HCT116 (cell line): ENCODE results near the gene PIM1. TPM values are rescaled to one million over a fixed set of nuclear protein-coding genes. Genes with fewer than 3 reads are reported as not detected.
A peak's percentile ranks its signal among the peaks of the same experiment; 100 is the strongest.

Experiments used
- ATAC-seq: fragments of 200-7000 bp; cut with Tn5 transposase; 2 replicates; pipeline ENCODE4 v1.9.1; 2020; ENCODE audit warnings: mild to moderate bottlenecking, moderate library complexity
- BruUV-seq: library from RNA; stranded (reverse); fragments of 400-500 nt; replicated peaks from 2 replicates; lab custom pipeline; 2021; lab: Mats Ljungman, UMichigan
- CTCF ChIA-PET: fragments of 300-600 bp; sonication (Branson Sonifier 250); formaldehyde crosslinking; loops from one replicate; lab custom pipeline; 2021; ENCODE audit warnings: antibody characterized with exemption; lab: Charles Lee
- POLR2A ChIA-PET: fragments of 300-600, 350-600 bp; sonication (Branson Sonifier 250); formaldehyde crosslinking; loops from one replicate; lab custom pipeline; 2021; ENCODE audit warnings: antibody characterized with exemption; lab: Charles Lee
- RAD21 ChIA-PET, 2 experiments: fragments of 300-600 bp; sonication (Branson Sonifier 250); formaldehyde crosslinking; loops; one replicate each; lab custom pipeline; 2023; ENCODE audit warnings: low total read pairs in 2 of 2; ENCODE audit not compliant: uncharacterized antibody in 2 of 2, unreplicated experiment in 2 of 2, low non-redundant PET in 1 of 2; lab: Charles Lee
- DNase-seq: peaks from one replicate; pipeline ENCODE4 v3.0.0-alpha.2; 2010; ENCODE audit warnings: low read depth, low spot score
- H2AFZ ChIP-seq: fragments of 200-600 bp; shearing (Covaris generic), sonication (generic); 2 replicates; pipeline ENCODE4 v1.6.1; 2017; ENCODE audit warnings: low read depth, mixed run types, mixed read lengths, antibody characterized with exemption, low read length; ENCODE audit not compliant: poor library complexity, severe bottlenecking
- H3K27ac ChIP-seq: 2 replicates; pipeline ENCODE4 v1.5.1; 2012; ENCODE audit warnings: low read depth, low read length
- H3K27me3 ChIP-seq: fragments of 200-600 bp; sonication (generic); 2 replicates; pipeline ENCODE4 v1.6.1; 2016; ENCODE audit warnings: mixed run types, low read length, mixed read lengths; ENCODE audit not compliant: insufficient read depth
- H3K36me3 ChIP-seq, 2 experiments: fragments of 200-500 bp in 1 of 2; fragments of 200-600 bp in 1 of 2; sonication (Bioruptor generic) in 1 of 2; sonication (generic) in 1 of 2; 2 replicates each; pipeline versions ENCODE4 v1.5.1 to v1.6.1; 2014 to 2016; ENCODE audit warnings: low read length in 2 of 2, inconsistent platforms in 1 of 2, mixed read lengths in 1 of 2, mixed run types in 1 of 2; ENCODE audit not compliant: insufficient read depth in 2 of 2, control insufficient read depth in 1 of 2
- H3K4me1 ChIP-seq, 2 experiments: fragments of 200-600 bp in 1 of 2; sonication (generic) in 1 of 2; 2 replicates each; pipeline versions ENCODE4 v1.5.1 to v1.6.1; 2012 to 2017; ENCODE audit warnings: low read length in 2 of 2, inconsistent platforms in 1 of 2, mild to moderate bottlenecking in 1 of 2, mixed read lengths in 1 of 2, mixed run types in 1 of 2, moderate library complexity in 1 of 2; ENCODE audit not compliant: insufficient read depth in 2 of 2, control insufficient read depth in 1 of 2
- H3K4me2 ChIP-seq: fragments of 200-600 bp; sonication (generic); 2 replicates; pipeline ENCODE4 v1.6.1; 2017; ENCODE audit warnings: mixed run types, low read length, mixed read lengths
- H3K4me3 ChIP-seq, 2 experiments: fragments of 200-600 bp in 1 of 2; sonication (generic) in 1 of 2; replicated peaks in 1 of 2; 2 replicates each; pipeline ENCODE4 v1.5.1; 2011 to 2016; ENCODE audit warnings: low read length in 2 of 2, control low read depth in 1 of 2, low read depth in 1 of 2, mild to moderate bottlenecking in 1 of 2, mixed read lengths in 1 of 2, mixed run types in 1 of 2
- H3K79me2 ChIP-seq: fragments of 200-600 bp; sonication (generic); 2 replicates; pipeline ENCODE4 v1.6.1; 2017; ENCODE audit warnings: mild to moderate bottlenecking, mixed run types, low read length, moderate library complexity, mixed read lengths; ENCODE audit not compliant: insufficient read depth
- H3K9ac ChIP-seq: fragments of 200-600 bp; sonication (generic); 2 replicates; pipeline ENCODE4 v1.6.1; 2016; ENCODE audit warnings: low read length, mixed read lengths
- H3K9me2 ChIP-seq: fragments of 200-600 bp; sonication (generic), shearing (Covaris generic); 2 replicates; pipeline ENCODE4 v1.6.1; 2017; ENCODE audit warnings: mixed run types, mild to moderate bottlenecking, moderate library complexity; ENCODE audit not compliant: insufficient read depth
- H3K9me3 ChIP-seq, 2 experiments: fragments of 200-500 bp in 1 of 2; fragments of 200-600 bp in 1 of 2; sonication (Bioruptor generic) in 1 of 2; sonication (generic) in 1 of 2; 2 replicates each; pipeline ENCODE4 v1.6.1; 2014 to 2017; ENCODE audit warnings: low read length in 2 of 2, mixed read lengths in 2 of 2, inconsistent platforms in 1 of 2, low read depth in 1 of 2, mild to moderate bottlenecking in 1 of 2, mixed run types in 1 of 2, moderate library complexity in 1 of 2; ENCODE audit not compliant: control insufficient read depth in 1 of 2, insufficient read depth in 1 of 2
- H4K20me1 ChIP-seq: fragments of 200-600 bp; sonication (generic), shearing (Covaris generic); 2 replicates; pipeline ENCODE4 v1.6.1; 2017; ENCODE audit warnings: mixed run types, mild to moderate bottlenecking, moderate library complexity; ENCODE audit not compliant: insufficient read depth
- CBX3 ChIP-seq: IDR thresholded peaks from 2 replicates; pipeline ENCODE4 v1.6.1; 2012; ENCODE audit warnings: low read depth
- CEBPB ChIP-seq: IDR thresholded peaks from 2 replicates; pipeline ENCODE4 v1.6.1; 2012; ENCODE audit warnings: low read depth
- CTCF ChIP-seq, 3 experiments: fragments of 200-600 bp in 1 of 3; sonication (generic) in 1 of 3; IDR thresholded peaks in 2 of 3; conservative IDR thresholded peaks in 1 of 3; 2 replicates each; pipeline ENCODE4 v1.5.1; 2012 to 2017; ENCODE audit warnings: low read depth in 2 of 3, low read length in 2 of 3, antibody characterized with exemption in 1 of 3, borderline replicate concordance in 1 of 3, control low read depth in 1 of 3, mild to moderate bottlenecking in 1 of 3, mixed read lengths in 1 of 3, mixed run types in 1 of 3, moderate library complexity in 1 of 3; ENCODE audit not compliant: insufficient read depth in 1 of 3
- ELF1 ChIP-seq: IDR thresholded peaks from 2 replicates; pipeline ENCODE4 v1.6.1; 2012; ENCODE audit warnings: low read depth, borderline replicate concordance
- EZH2 ChIP-seq: fragments of 200-600 bp; sonication (generic); IDR thresholded peaks from 2 replicates; pipeline ENCODE4 v1.6.1; 2017; ENCODE audit warnings: antibody characterized with exemption, mixed run types
- EZH2phosphoT487 ChIP-seq: fragments of 200-600 bp; IDR thresholded peaks from 2 replicates; pipeline ENCODE4 v1.6.1; 2018; ENCODE audit warnings: antibody characterized with exemption, borderline replicate concordance
- FOSL1 ChIP-seq: IDR thresholded peaks from 2 replicates; pipeline ENCODE4 v1.6.1; 2012; ENCODE audit warnings: low read depth
- JUND ChIP-seq: IDR thresholded peaks from 2 replicates; pipeline ENCODE4 v1.6.1; 2012
- POLR2A ChIP-seq: IDR thresholded peaks from 2 replicates; pipeline ENCODE4 v1.7.0; 2011; ENCODE audit warnings: borderline replicate concordance; ENCODE audit not compliant: insufficient read depth, insufficient read length; ENCODE audit errors: extremely low read depth
- RAD21 ChIP-seq: IDR thresholded peaks from 2 replicates; pipeline ENCODE4 v1.6.1; 2012; ENCODE audit warnings: low read depth, mild to moderate bottlenecking
- SP1 ChIP-seq: IDR thresholded peaks from 2 replicates; pipeline ENCODE4 v1.6.1; 2012; ENCODE audit warnings: low read depth
- SRF ChIP-seq: IDR thresholded peaks from 2 replicates; pipeline ENCODE4 v1.6.1; 2012; ENCODE audit warnings: low read depth
- ZBTB33 ChIP-seq: IDR thresholded peaks from 2 replicates; pipeline ENCODE4 v1.6.1; 2011; ENCODE audit warnings: mild to moderate bottlenecking, low read length, moderate library complexity; ENCODE audit not compliant: insufficient replicate concordance; ENCODE audit errors: extremely low read depth
- ZFX ChIP-seq: fragments of 450-650 bp; IDR thresholded peaks from 2 replicates; pipeline ENCODE4 v1.6.1; 2017
- ZNF274 ChIP-seq: fragments of 200-500 bp; sonication (Bioruptor generic); IDR thresholded peaks from 2 replicates; pipeline ENCODE4 v1.6.1; 2014; ENCODE audit warnings: mild to moderate bottlenecking, low read depth, low read length, inconsistent platforms
- intact Hi-C: fragments of 100-400 bp; cut with micrococcal nuclease; formaldehyde crosslinking; loops from 2 replicates; pipeline ENCODE4 v1.10.0; 2022
- total RNA-seq: library from RNA; stranded (reverse); gene quantifications from one replicate; pipeline ENCODE4 v1.2.1, GENCODE V29; 2021; ENCODE audit not compliant: unreplicated experiment
- TF ChIP-seq, protein P1 (sequence below): IDR thresholded peaks from 2 replicates; pipeline ENCODE4 v1.6.1; 2012
- TF ChIP-seq, protein P2 (sequence below): IDR thresholded peaks from 2 replicates; pipeline ENCODE4 v1.6.1; 2012
- TF ChIP-seq, protein P3 (sequence below): IDR thresholded peaks from 2 replicates; pipeline ENCODE4 v1.6.1; 2012; ENCODE audit warnings: low read depth

The PIM1 gene
- total RNA-seq, 1 experiment from 2014 or later, result 26.2 TPM

DNA sequence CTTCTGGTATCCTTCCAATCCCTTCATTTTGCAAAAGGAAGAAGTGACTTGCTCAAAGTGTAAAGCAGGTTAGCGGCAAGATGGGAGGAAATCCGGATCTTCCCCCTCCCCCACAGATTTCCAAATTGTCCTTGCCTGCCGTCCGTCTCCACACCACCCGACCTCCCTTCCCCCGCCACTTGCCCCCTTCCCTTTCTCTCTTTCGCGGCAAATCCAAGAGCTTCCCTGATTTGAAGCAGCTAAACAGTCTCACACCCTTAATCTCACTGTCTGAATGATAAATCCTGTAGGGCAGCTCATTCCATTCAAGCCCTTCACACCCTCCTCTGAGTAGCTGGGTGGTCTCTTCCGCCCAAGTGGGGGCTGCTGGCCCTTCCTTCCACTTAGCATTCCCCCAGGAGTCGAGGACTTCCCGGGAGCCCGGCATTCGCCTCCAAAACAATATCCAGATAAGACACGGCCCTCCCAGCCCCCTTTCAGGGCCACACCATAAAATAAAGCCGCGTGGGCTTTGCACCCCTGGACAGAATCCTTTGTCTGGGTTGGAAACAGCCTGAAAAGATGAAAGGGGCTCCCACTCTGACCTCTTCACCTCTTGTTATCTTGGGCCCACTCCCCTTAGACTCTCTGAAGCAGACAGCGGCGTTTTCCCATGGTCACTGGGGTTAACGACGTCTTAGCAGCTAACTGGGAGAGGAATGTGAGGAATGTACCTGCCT lies 44.0 kb upstream of the PIM1 start:
- peak overlapping the region; percentile 76 for H2AFZ ChIP-seq
- H3K4me3 ChIP-seq, result no peak overlapping the region
- H3K9ac ChIP-seq, result peak overlapping the region; percentile 2; the same call in 1 of the 2 replicates
- no peak overlapping the region for H3K27ac ChIP-seq
- CTCF ChIA-PET, result no interaction called here
- intact Hi-C loops, result no loop called here
- ATAC-seq, result peak; percentile 50; the same call in 1 of the 2 replicates
- peak overlapping the region; percentile 46 for H3K4me2 ChIP-seq
- no peaks in the 10 kb centered on the region; the same call in 1 of the 2 replicates for H3K9me2 ChIP-seq
- no peak for TF ChIP-seq EZH2
- TF ChIP-seq SP1, result no peak
- TF ChIP-seq, protein P1, sequence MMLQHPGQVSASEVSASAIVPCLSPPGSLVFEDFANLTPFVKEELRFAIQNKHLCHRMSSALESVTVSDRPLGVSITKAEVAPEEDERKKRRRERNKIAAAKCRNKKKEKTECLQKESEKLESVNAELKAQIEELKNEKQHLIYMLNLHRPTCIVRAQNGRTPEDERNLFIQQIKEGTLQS, result no peak
- no peak for TF ChIP-seq JUND
- TF ChIP-seq EZH2phosphoT487, result no peak
- TF ChIP-seq POLR2A, result no peak
- no peak for TF ChIP-seq CEBPB
- TF ChIP-seq ZNF274, result no peak
- no peak for TF ChIP-seq FOSL1
- TF ChIP-seq CBX3, result no peak
- TF ChIP-seq ELF1, result no peak
- TF ChIP-seq CTCF (IDR thresholded peaks at IDR 0.05 in 2 of 3, conservative IDR thresholded peaks at IDR 0.05 in 1 of 3; ENCODE audit: borderline replicate concordance in 1 of 3, insufficient read depth in 1 of 3, low read depth in 2 of 3, low read length in 2 of 3), result no peak
- TF ChIP-seq, protein P2, sequence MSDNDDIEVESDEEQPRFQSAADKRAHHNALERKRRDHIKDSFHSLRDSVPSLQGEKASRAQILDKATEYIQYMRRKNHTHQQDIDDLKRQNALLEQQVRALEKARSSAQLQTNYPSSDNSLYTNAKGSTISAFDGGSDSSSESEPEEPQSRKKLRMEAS, result no peak
- no peak for TF ChIP-seq SRF
- no peak for TF ChIP-seq RAD21
- TF ChIP-seq, protein P3, sequence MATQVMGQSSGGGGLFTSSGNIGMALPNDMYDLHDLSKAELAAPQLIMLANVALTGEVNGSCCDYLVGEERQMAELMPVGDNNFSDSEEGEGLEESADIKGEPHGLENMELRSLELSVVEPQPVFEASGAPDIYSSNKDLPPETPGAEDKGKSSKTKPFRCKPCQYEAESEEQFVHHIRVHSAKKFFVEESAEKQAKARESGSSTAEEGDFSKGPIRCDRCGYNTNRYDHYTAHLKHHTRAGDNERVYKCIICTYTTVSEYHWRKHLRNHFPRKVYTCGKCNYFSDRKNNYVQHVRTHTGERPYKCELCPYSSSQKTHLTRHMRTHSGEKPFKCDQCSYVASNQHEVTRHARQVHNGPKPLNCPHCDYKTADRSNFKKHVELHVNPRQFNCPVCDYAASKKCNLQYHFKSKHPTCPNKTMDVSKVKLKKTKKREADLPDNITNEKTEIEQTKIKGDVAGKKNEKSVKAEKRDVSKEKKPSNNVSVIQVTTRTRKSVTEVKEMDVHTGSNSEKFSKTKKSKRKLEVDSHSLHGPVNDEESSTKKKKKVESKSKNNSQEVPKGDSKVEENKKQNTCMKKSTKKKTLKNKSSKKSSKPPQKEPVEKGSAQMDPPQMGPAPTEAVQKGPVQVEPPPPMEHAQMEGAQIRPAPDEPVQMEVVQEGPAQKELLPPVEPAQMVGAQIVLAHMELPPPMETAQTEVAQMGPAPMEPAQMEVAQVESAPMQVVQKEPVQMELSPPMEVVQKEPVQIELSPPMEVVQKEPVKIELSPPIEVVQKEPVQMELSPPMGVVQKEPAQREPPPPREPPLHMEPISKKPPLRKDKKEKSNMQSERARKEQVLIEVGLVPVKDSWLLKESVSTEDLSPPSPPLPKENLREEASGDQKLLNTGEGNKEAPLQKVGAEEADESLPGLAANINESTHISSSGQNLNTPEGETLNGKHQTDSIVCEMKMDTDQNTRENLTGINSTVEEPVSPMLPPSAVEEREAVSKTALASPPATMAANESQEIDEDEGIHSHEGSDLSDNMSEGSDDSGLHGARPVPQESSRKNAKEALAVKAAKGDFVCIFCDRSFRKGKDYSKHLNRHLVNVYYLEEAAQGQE, result no peak
- TF ChIP-seq ZFX, result no peak
- TF ChIP-seq ZBTB33, result no peak
- no peaks in the 10 kb centered on the region for H3K9me3 ChIP-seq
- no peaks in the 10 kb centered on the region for H3K36me3 ChIP-seq
- RAD21 ChIA-PET, result no interaction called here
- POLR2A ChIA-PET, result no interaction called here
- H3K27me3 ChIP-seq, result no peaks in the 10 kb centered on the region
- no peaks in the 10 kb centered on the region for H3K79me2 ChIP-seq
- no peaks in the 10 kb centered on the region for H4K20me1 ChIP-seq
- BruUV-seq, result no TSS peak
- no peak for DNase-seq
- H3K4me1 ChIP-seq, result peaks cover 15 to 30% of the 10 kb centered on the region in 2 experiments
